Transverse colon (tissue), 4 donors: ENCODE results near the gene GNA14.

Source experiments
- CTCF ChIP-seq, 5 experiments: fragments of 200-600 bp in 3 of 5; fragments of 450-650 bp in 2 of 5; sonication (generic) in 3 of 5; IDR thresholded peaks; 1 replicate in 2 of 5; 2 replicates in 3 of 5; pipeline ENCODE4 v1.5.1; 2016 to 2017; ENCODE audit warnings: antibody characterized with exemption in 5 of 5, inconsistent platforms in 3 of 5, mild to moderate bottlenecking in 2 of 5, moderate library complexity in 1 of 5
- POLR2A ChIP-seq: fragments of 450-650 bp; IDR thresholded peaks from one replicate; pipeline ENCODE4 v1.6.1; 2016; ENCODE audit warnings: antibody characterized with exemption, mild to moderate bottlenecking, moderate library complexity
- POLR2AphosphoS5 ChIP-seq, 3 donors: sonication (generic); formaldehyde crosslinking; IDR thresholded peaks; one replicate each; pipeline ENCODE4 v1.6.1; 2016; ENCODE audit warnings: antibody characterized with exemption in 3 of 3

DNA sequence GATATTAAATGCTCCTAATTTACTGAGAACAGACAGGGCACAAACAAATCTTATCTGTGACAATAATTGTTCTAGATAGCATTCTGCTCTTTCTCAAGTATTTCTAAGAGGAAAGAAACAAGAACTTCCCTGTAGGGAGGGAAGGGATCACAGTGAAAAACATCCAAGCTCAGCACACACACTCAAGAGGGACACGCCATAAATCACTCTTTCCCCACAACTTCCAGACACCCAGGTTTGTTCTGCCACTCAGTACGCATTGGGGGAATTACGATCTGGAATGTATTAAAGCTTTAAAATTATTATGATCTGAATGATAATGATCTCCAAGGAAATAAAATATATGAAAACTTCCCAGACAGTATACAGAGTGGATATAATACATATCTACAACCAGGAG is 221.4 kb downstream of the GNA14 start:
- TF ChIP-seq CTCF (IDR thresholded peaks at IDR 0.05) (no peak), POLR2A (no peak), POLR2AphosphoS5 (IDR thresholded peaks at IDR 0.05) (no peak)
